IMR-90 (cell line): ENCODE results near the gene RASGRF2. TPM values are rescaled to one million over a fixed set of nuclear protein-coding genes. Genes with fewer than 3 reads are reported as not detected.

Source experiments
- ATAC-seq: fragments of 200-7000 bp; cut with Tn5 transposase; 2 replicates; pipeline ENCODE4 v1.9.1; 2020; ENCODE audit warnings: low read depth, mild to moderate bottlenecking, moderate library complexity
- BruUV-seq: library from RNA; stranded (reverse); fragments of 400-500 nt; replicated peaks from 2 replicates; lab custom pipeline; 2021; lab: Mats Ljungman, UMichigan
- CTCF ChIA-PET: fragments of 300-600 bp; formaldehyde crosslinking; extraction: SDS; loops from one replicate; lab custom pipeline; 2021; ENCODE audit warnings: antibody characterized with exemption; lab: Yijun Ruan, JAX
- POLR2A ChIA-PET: fragments of 300-600 bp; sonication (Branson Sonifier 250); formaldehyde crosslinking; loops from one replicate; lab custom pipeline; 2022; ENCODE audit warnings: antibody characterized with exemption; ENCODE audit not compliant: unreplicated experiment; lab: Charles Lee
- DNase-seq: peaks from one replicate; pipeline ENCODE4 v3.0.0; 2013
- H2AFZ ChIP-seq: replicated peaks from 2 replicates; pipeline ENCODE3; 2013; ENCODE audit warnings: low read length, mild to moderate bottlenecking; ENCODE audit not compliant: poor library complexity
- H2AK5ac ChIP-seq: 2 replicates; pipeline ENCODE4 v1.6.1; 2013; ENCODE audit warnings: low read depth, low read length, inconsistent platforms
- H2AK9ac ChIP-seq: replicated peaks from 2 replicates; pipeline ENCODE3; 2013; ENCODE audit warnings: mild to moderate bottlenecking, low read depth, low read length, moderate library complexity; ENCODE audit not compliant: poor library complexity
- H2BK120ac ChIP-seq: 2 replicates; pipeline ENCODE4 v1.6.1; 2013; ENCODE audit warnings: low read depth, low read length, inconsistent platforms
- H2BK15ac ChIP-seq: 3 replicates; pipeline ENCODE4 v1.6.1; 2013; ENCODE audit warnings: low read depth, low read length, inconsistent platforms
- H2BK20ac ChIP-seq: 2 replicates; pipeline ENCODE4 v1.6.1; 2013; ENCODE audit warnings: low read depth, mild to moderate bottlenecking, inconsistent platforms, low read length, moderate library complexity
- H2BK5ac ChIP-seq: 2 replicates; pipeline ENCODE4 v1.6.1; 2013; ENCODE audit warnings: mild to moderate bottlenecking, low read depth, low read length, inconsistent platforms; ENCODE audit not compliant: poor library complexity, severe bottlenecking
- H3K14ac ChIP-seq: replicated peaks from 2 replicates; pipeline ENCODE4 v1.6.1; 2013; ENCODE audit warnings: low read depth, low read length, inconsistent platforms
- H3K18ac ChIP-seq: 2 replicates; pipeline ENCODE4 v1.6.1; 2013; ENCODE audit warnings: low read depth, low read length, control low read depth
- H3K23ac ChIP-seq: 2 replicates; pipeline ENCODE4 v1.6.1; 2013; ENCODE audit warnings: low read depth, low read length, inconsistent platforms
- H3K27ac ChIP-seq: 2 replicates; pipeline ENCODE4 v1.5.1; 2013; ENCODE audit warnings: mild to moderate bottlenecking, control low read depth, low read length; ENCODE audit not compliant: insufficient read depth
- H3K27me3 ChIP-seq: 2 replicates; pipeline ENCODE4 v1.6.1; 2013; ENCODE audit warnings: low read length; ENCODE audit not compliant: control insufficient read depth, insufficient read depth
- H3K36me3 ChIP-seq: 2 replicates; pipeline ENCODE4 v1.6.1; 2013; ENCODE audit warnings: low read length, mixed read lengths; ENCODE audit not compliant: control insufficient read depth, insufficient read depth
- H3K4ac ChIP-seq: 2 replicates; pipeline ENCODE4 v1.6.1; 2013; ENCODE audit warnings: low read depth, low read length, inconsistent platforms
- H3K4me1 ChIP-seq: 2 replicates; pipeline ENCODE4 v1.6.1; 2013; ENCODE audit warnings: low read length, mixed read lengths; ENCODE audit not compliant: control insufficient read depth, insufficient read depth
- H3K4me2 ChIP-seq: 2 replicates; pipeline ENCODE4 v1.6.1; 2013; ENCODE audit warnings: low read depth, mild to moderate bottlenecking, control low read depth, low read length, moderate library complexity
- H3K4me3 ChIP-seq: 2 replicates; pipeline ENCODE4 v1.5.1; 2013; ENCODE audit warnings: low read depth, mild to moderate bottlenecking, control low read depth, low read length, moderate library complexity; ENCODE audit not compliant: insufficient read depth
- H3K56ac ChIP-seq: 2 replicates; pipeline ENCODE4 v1.6.1; 2013; ENCODE audit warnings: low read length, inconsistent platforms; ENCODE audit not compliant: insufficient read depth; ENCODE audit errors: extremely low read depth
- H3K79me1 ChIP-seq, 2 experiments: 2 replicates each; pipeline ENCODE4 v1.6.1; 2013; ENCODE audit warnings: low read length in 2 of 2, inconsistent platforms in 1 of 2, low read depth in 1 of 2
- H3K9ac ChIP-seq: 2 replicates; pipeline ENCODE4 v1.6.1; 2013; ENCODE audit warnings: low read depth, low read length, control low read depth
- H3K9me1 ChIP-seq: 2 replicates; pipeline ENCODE4 v1.6.1; 2013; ENCODE audit warnings: low read length, inconsistent platforms; ENCODE audit not compliant: insufficient read depth
- H3K9me3 ChIP-seq: 2 replicates; pipeline ENCODE4 v1.6.1; 2013; ENCODE audit warnings: low read length; ENCODE audit not compliant: control insufficient read depth, insufficient read depth
- H4K20me1 ChIP-seq: 2 replicates; pipeline ENCODE4 v1.6.1; 2013; ENCODE audit warnings: low read length, inconsistent platforms; ENCODE audit not compliant: insufficient read depth
- H4K5ac ChIP-seq: 2 replicates; pipeline ENCODE4 v1.6.1; 2013; ENCODE audit warnings: mild to moderate bottlenecking, low read depth, low read length, control low read depth
- H4K8ac ChIP-seq, 2 experiments: 2 replicates each; pipeline ENCODE4 v1.6.1; 2013; ENCODE audit warnings: low read depth in 2 of 2, low read length in 2 of 2, control low read depth in 1 of 2, inconsistent platforms in 1 of 2
- H4K91ac ChIP-seq: 2 replicates; pipeline ENCODE4 v1.6.1; 2013; ENCODE audit warnings: low read depth, low read length, inconsistent platforms; ENCODE audit not compliant: insufficient read depth
- BHLHE40 ChIP-seq: fragments of 150-350 bp; IDR thresholded peaks from 2 replicates; pipeline ENCODE4 v1.6.1; 2016; ENCODE audit warnings: mild to moderate bottlenecking, low read depth, low read length
- CEBPB ChIP-seq: IDR thresholded peaks from 2 replicates; pipeline ENCODE4 v1.6.1; 2012; ENCODE audit warnings: low read depth, low read length, improper control_type of control experiment
- CHD1 ChIP-seq: IDR thresholded peaks from 2 replicates; pipeline ENCODE4 v1.6.1; 2012; ENCODE audit warnings: low read depth, low read length, improper control_type of control experiment
- CTCF ChIP-seq: conservative IDR thresholded peaks from 2 replicates; pipeline ENCODE4 v1.5.1; 2012; ENCODE audit warnings: mild to moderate bottlenecking, low read depth, low read length, improper control_type of control experiment
- FOS ChIP-seq: fragments of 150-350 bp; IDR thresholded peaks from 2 replicates; pipeline ENCODE4 v1.6.1; 2016; ENCODE audit warnings: low read depth, low read length
- MAZ ChIP-seq: IDR thresholded peaks from 2 replicates; pipeline ENCODE4 v1.6.1; 2012; ENCODE audit warnings: low read depth, mild to moderate bottlenecking, low read length, improper control_type of control experiment, moderate library complexity, borderline replicate concordance
- MXI1 ChIP-seq: IDR thresholded peaks from 2 replicates; pipeline ENCODE4 v1.6.1; 2012; ENCODE audit warnings: low read depth, mild to moderate bottlenecking, low read length, moderate library complexity, borderline replicate concordance
- NFE2L2 ChIP-seq: fragments of 150-350 bp; IDR thresholded peaks from 2 replicates; pipeline ENCODE4 v1.6.1; 2016; ENCODE audit warnings: low read depth, mild to moderate bottlenecking, low read length
- POLR2A ChIP-seq: IDR thresholded peaks from 2 replicates; pipeline ENCODE4 v1.6.1; 2012; ENCODE audit warnings: mild to moderate bottlenecking, low read depth, low read length
- RAD21 ChIP-seq: IDR thresholded peaks from 2 replicates; pipeline ENCODE4 v1.6.1; 2012; ENCODE audit warnings: low read length, improper control_type of control experiment
- RFX5 ChIP-seq: IDR thresholded peaks from 2 replicates; pipeline ENCODE4 v1.8.0; 2012; ENCODE audit warnings: low read depth, mild to moderate bottlenecking, low read length, moderate library complexity
- SMC3 ChIP-seq: fragments of 150-350 bp; IDR thresholded peaks from 2 replicates; pipeline ENCODE4 v1.6.1; 2016; ENCODE audit warnings: low read depth, mild to moderate bottlenecking, antibody characterized with exemption, low read length, moderate library complexity
- WGBS, 2 experiments: methylation state at CpG; one replicate each; pipeline versions ENCODE4 v1.1.5 to v1.1.7; 2013; ENCODE audit warnings: missing lambda C conversion rate in 2 of 2; ENCODE audit not compliant: insufficient read length in 1 of 2; ENCODE audit errors: extremely low coverage in 2 of 2; 5-methylcytosine and 5-hydroxymethylcytosine counted together
- dilution Hi-C: fragments of 300-500 bp; cut with HindIII; formaldehyde crosslinking; loops from one replicate; pipeline ENCODE4 v1.14.3; 2018; ENCODE audit warnings: low sequenced_read_pairs; ENCODE audit not compliant: unreplicated experiment
- in situ Hi-C: fragments of 300-500 bp; cut with MboI; formaldehyde crosslinking; loops from 3 replicates; pipeline ENCODE4 v1.14.3; 2019; ENCODE audit warnings: low sequenced_read_pairs, inconsistent platforms, mixed read lengths
- intact Hi-C: fragments of 100-400 bp; cut with micrococcal nuclease; formaldehyde crosslinking; loops from 2 replicates; pipeline ENCODE4 v1.10.0; 2022
- polyA plus RNA-seq, 3 experiments: library from polyadenylated mRNA; depleted of rRNA; stranded (reverse); fragments of >200 nt; gene quantifications; 2 replicates each; pipeline ENCODE4 v1.2.3, GENCODE V29; 2012; ENCODE audit warnings: low replicate concordance in 1 of 3
- total RNA-seq: library from RNA; depleted of rRNA; stranded (reverse); fragments of >200 nt; gene quantifications from 2 replicates; pipeline ENCODE4 v1.2.3, GENCODE V29; 2012

Gene RASGRF2
- total and polyA plus RNA-seq, 2 of the 4 experiments (the other 2 are of a cell fraction), result 2.9 to 5.0 TPM

DNA sequence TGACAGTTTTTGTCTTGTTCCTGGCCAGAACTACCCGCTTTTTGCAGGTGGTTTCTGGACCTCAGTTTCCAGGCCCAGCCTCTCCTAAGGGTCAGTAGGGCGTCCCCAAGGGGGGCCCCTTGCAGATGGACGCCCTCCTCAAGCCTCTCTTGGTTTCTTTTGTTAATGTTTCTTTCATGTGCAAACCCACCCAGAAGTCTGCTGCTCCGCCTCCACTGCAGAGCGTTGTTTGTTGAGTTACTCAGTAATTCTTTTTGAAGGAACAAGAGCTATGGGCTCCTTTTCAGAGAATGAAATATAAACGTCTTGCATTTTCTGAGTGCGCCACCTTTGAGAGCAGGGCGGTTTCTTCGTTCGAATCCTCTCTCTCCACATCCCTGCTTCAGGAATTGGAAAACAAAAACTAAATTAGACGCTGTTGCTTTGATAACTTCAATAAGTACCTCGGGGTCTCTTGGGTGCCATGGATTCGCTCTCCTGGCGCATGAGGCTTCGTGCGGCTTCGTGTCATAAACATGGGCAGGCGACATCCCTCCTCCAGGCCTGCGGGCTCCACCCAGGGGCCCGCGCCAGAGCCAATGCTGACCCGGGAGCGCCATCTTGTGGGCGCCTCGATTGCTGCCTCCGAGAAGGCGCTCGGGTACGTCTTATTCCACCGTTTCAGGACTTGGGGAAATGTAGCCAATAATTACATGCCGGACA lies 234.6 kb downstream of the RASGRF2 start:
- Histone ChIP-seq H3K4me3 (no peak overlapping the region), H2AK5ac (no peak overlapping the region), H4K91ac (no peak overlapping the region), H4K8ac (peak overlapping the region in 1 of 2 experiments; percentile 72; a peak in 2 of 4 replicates), H2AFZ (peak overlapping the region; percentile 91), H3K4me2 (peak overlapping the region; percentile 66), H2BK5ac (no peak overlapping the region), H2BK120ac (peak overlapping the region; percentile 4; the same call in 1 of the 2 replicates), H3K79me1 (peaks cover 0 to 2% of the 10 kb centered on the region in 2 experiments; a peak in 3 of 4 replicates), H3K23ac (no peak overlapping the region), H4K5ac (peak overlapping the region; percentile 25; the same call in 1 of the 2 replicates), H3K9me1 (no peaks in the 10 kb centered on the region), H3K9me3 (no peaks in the 10 kb centered on the region), H3K14ac (no peak overlapping the region), H3K36me3 (no peaks in the 10 kb centered on the region; the same call in 1 of the 2 replicates), H3K4me1 (no peaks in the 10 kb centered on the region; the same call in 1 of the 2 replicates), H3K18ac (no peak overlapping the region), H3K56ac (no peak overlapping the region), H3K27ac (no peak overlapping the region), H4K20me1 (no peaks in the 10 kb centered on the region), H2AK9ac (peak overlapping the region; percentile 86), H3K9ac (no peak overlapping the region), H3K4ac (no peak overlapping the region), H2BK15ac (no peak overlapping the region), H3K27me3 (no peaks in the 10 kb centered on the region), H2BK20ac (no peak overlapping the region)
- in situ Hi-C loops (loop anchor here (10.0 kb wide), 1 partner anchor 510 kb away; no protein-coding TSS in a partner anchor), dilution Hi-C loops (no loop called here), intact Hi-C loops (loop anchor here (1.0 to 5.0 kb wide), 4 partner anchors 103 to 508 kb away; partner anchors contain the start of gene RASGRF2)
- ATAC-seq, result peak; percentile 100
- peak; percentile 70 for DNase-seq
- CTCF ChIA-PET, result interaction anchor here (0.6 to 1.4 kb wide), 5 partner anchors 20 to 493 kb away, joined by 3 to 5 read pairs (median 3); no protein-coding TSS in a partner anchor
- whole genome bisulfite sequencing, 2 experiments, result 11% methylated on average over 18 of the region's 31 CpGs; no CpG with 5 or more reads in 1 of the 2 experiments
- POLR2A ChIA-PET, result no interaction called here
- no TSS peak for BruUV-seq
- peak; percentile 41; the same call in 1 of the 2 replicates for TF ChIP-seq CEBPB
- peak; percentile 95 for TF ChIP-seq CTCF
- no peak for TF ChIP-seq POLR2A
- peak; percentile 88 for TF ChIP-seq SMC3
- no peak for TF ChIP-seq NFE2L2
- TF ChIP-seq BHLHE40, result no peak; the same call in 1 of the 2 replicates
- TF ChIP-seq RAD21, result peak; percentile 94
- TF ChIP-seq MXI1, result no peak
- TF ChIP-seq FOS, result no peak
- TF ChIP-seq CHD1, result no peak
- no peak for TF ChIP-seq RFX5
- no peak for TF ChIP-seq MAZ
